ENCODE data around the gene ZNF697.

Gene ZNF697

GRCh38 chr1:119626841-119627240, 21.2 kb downstream of the ZNF697 start (continued):
- TF ChIP-seq ZNF692 (tag by site-specific recombination; IDR thresholded peaks at IDR 0.05) (peak; percentile 64), ATF2 (tag by site-specific recombination; IDR thresholded peaks at IDR 0.05; ENCODE audit: low read depth) (0 out of 2 replicates have a peak, but pooled peaks have one; percentile 35), YY1 (tag by site-specific recombination; IDR thresholded peaks at IDR 0.05) (no peak), MYNN (tag by site-specific recombination; IDR thresholded peaks at IDR 0.05; ENCODE audit: borderline replicate concordance) (peak; percentile 73; the same call in 1 of the 2 replicates), ZIC2 (tag by site-specific recombination; IDR thresholded peaks at IDR 0.05) (peak; percentile 48), ZFP69B (tag by site-specific recombination; IDR thresholded peaks at IDR 0.05) (no peak), ZNF24 (tag by site-specific recombination; IDR thresholded peaks at IDR 0.05) (peak; percentile 64; the same call in 1 of the 2 replicates), ZNF629 (tag by site-specific recombination; IDR thresholded peaks at IDR 0.05) (peak; percentile 92)

- Histone ChIP-seq H3K36me3 (ENCODE audit: control insufficient read depth in 2 of 2, insufficient read depth in 1 of 2, low read length in 2 of 2) (peaks cover 0 to 33% of the 10 kb centered on the region in 2 experiments; a peak in 2 of 3 replicates), H3K27ac (ENCODE audit: extremely low read depth, low read depth, low read length) (no peak overlapping the region), H3K9me3 (ENCODE audit: control insufficient read depth, insufficient read depth, low read depth, low read length) (no peaks in the 10 kb centered on the region), H3K4me1 (ENCODE audit: control insufficient read depth, insufficient read depth, low read length) (peaks cover 6% of the 10 kb centered on the region), H3K4me3 (ENCODE audit: low read depth, low read length) (no peak overlapping the region)
- ChIA-PET POLR2A (interaction anchor here (4.9 kb wide), 1 partner anchor 21 kb away, joined by 36 read pairs; the partner anchor contains the start of gene ZNF697), CTCF (interaction anchor here (0.6 to 1.3 kb wide), 3 partner anchors 12 to 107 kb away, joined by 3 to 4 read pairs (median 3); no protein-coding TSS in a partner anchor)
- no peak for TF ChIP-seq PRDM6 (tag by site-specific recombination; IDR thresholded peaks at IDR 0.05)
Measured at GRCh38 chr1:119626011-119626545, 22.0 kb downstream of the ZNF697 start.

- TF ChIP-seq ZNF202 (tag by site-specific recombination; IDR thresholded peaks at IDR 0.05; ENCODE audit: borderline replicate concordance) = no peak
- TF ChIP-seq HIC1 (tag by site-specific recombination; IDR thresholded peaks at IDR 0.05) = no peak
- TF ChIP-seq ZBTB49 (tag by site-specific recombination; IDR thresholded peaks at IDR 0.05; ENCODE audit: low read depth) = no peak
- TF ChIP-seq ZNF350 (tag by site-specific recombination; IDR thresholded peaks at IDR 0.05) = no peak
- TF ChIP-seq ZFP69B (tag by site-specific recombination; IDR thresholded peaks at IDR 0.05) = no peak
- no peak for TF ChIP-seq ZBTB20 (tag by site-specific recombination; IDR thresholded peaks at IDR 0.05)
- no peak for TF ChIP-seq KLF10 (tag by site-specific recombination; IDR thresholded peaks at IDR 0.05)
- no peak for TF ChIP-seq GLI2 (tag by site-specific recombination; IDR thresholded peaks at IDR 0.05; ENCODE audit: borderline replicate concordance, low read depth)
- no peak for TF ChIP-seq ZNF660 (tag by site-specific recombination; IDR thresholded peaks at IDR 0.05)
- no peak for TF ChIP-seq ZNF292 (tag by site-specific recombination; IDR thresholded peaks at IDR 0.05; ENCODE audit: borderline replicate concordance, low read depth)
- TF ChIP-seq ZNF626 (tag by site-specific recombination; IDR thresholded peaks at IDR 0.05) = no peak
- Histone ChIP-seq H3K4me3 (ENCODE audit: low read depth, low read length) (no peak overlapping the region), H3K9me3 (ENCODE audit: control insufficient read depth, insufficient read depth, low read depth, low read length) (no peaks in the 10 kb centered on the region), H3K27ac (ENCODE audit: extremely low read depth, low read depth, low read length) (no peak overlapping the region), H3K36me3 (ENCODE audit: control insufficient read depth in 2 of 2, insufficient read depth in 1 of 2, low read length in 2 of 2) (peaks cover 0 to 33% of the 10 kb centered on the region in 2 experiments; a peak in 2 of 3 replicates), H3K4me1 (ENCODE audit: control insufficient read depth, insufficient read depth, low read length) (peaks cover 6% of the 10 kb centered on the region)
- CTCF ChIA-PET = interaction anchor here (1.7 kb wide), 1 partner anchor 10 kb away, joined by 5 read pairs; no protein-coding TSS in a partner anchor
- POLR2A ChIA-PET = interaction anchor here (1.9 kb wide), 1 partner anchor 25 kb away, joined by 6 read pairs; the partner anchor contains the start of gene ZNF697
Measured at GRCh38 chr1:119623678-119624077, 24.4 kb downstream of the ZNF697 start.
